Transverse colon (tissue), 4 donors: ENCODE data around the gene ACSS2. TPM values are rescaled to one million over a fixed set of nuclear protein-coding genes. Genes with fewer than 3 reads are reported as not detected.

ENCODE experiments used
- DNase-seq: peaks from one replicate; pipeline ENCODE4 v3.0.0-alpha.2; 2019
- H3K27ac ChIP-seq, 4 donors: fragments of 200-600 bp; sonication (generic); 2 replicates each; pipeline ENCODE4 v1.5.1; 2016 to 2018; ENCODE audit warnings: inconsistent platforms in 4 of 4
- H3K27me3 ChIP-seq: fragments of 200-600 bp; sonication (generic); 2 replicates; pipeline ENCODE4 v1.5.1; 2017; ENCODE audit warnings: inconsistent platforms
- H3K36me3 ChIP-seq, 4 donors: fragments of 200-600 bp; sonication (generic); 2 replicates each; pipeline ENCODE4 v1.5.1; 2017 to 2019; ENCODE audit warnings: inconsistent platforms in 4 of 4
- H3K4me1 ChIP-seq, 4 donors: fragments of 200-600 bp; sonication (generic); 2 replicates each; pipeline ENCODE4 v1.5.1; 2017 to 2020; ENCODE audit warnings: inconsistent platforms in 4 of 4
- H3K4me3 ChIP-seq, 4 donors: fragments of 200-600 bp; sonication (generic); 1 replicate in 1 of 4; 2 replicates in 3 of 4; pipeline versions ENCODE4 v1.5.1 to v1.6.1; 2017 to 2019; ENCODE audit warnings: inconsistent platforms in 4 of 4
- H3K9me3 ChIP-seq, 2 donors: fragments of 200-600 bp; sonication (generic); 2 replicates each; pipeline ENCODE4 v1.5.1; 2017 to 2019; ENCODE audit warnings: inconsistent platforms in 2 of 2
- CTCF ChIP-seq, 5 experiments: fragments of 200-600 bp in 3 of 5; fragments of 450-650 bp in 2 of 5; sonication (generic) in 3 of 5; IDR thresholded peaks; 1 replicate in 2 of 5; 2 replicates in 3 of 5; pipeline ENCODE4 v1.5.1; 2016 to 2017; ENCODE audit warnings: antibody characterized with exemption in 5 of 5, inconsistent platforms in 3 of 5, mild to moderate bottlenecking in 2 of 5, moderate library complexity in 1 of 5
- EP300 ChIP-seq: sonication (generic); formaldehyde crosslinking; IDR thresholded peaks from one replicate; pipeline ENCODE4 v1.6.1; 2017; ENCODE audit warnings: antibody characterized with exemption, low read depth
- POLR2A ChIP-seq: fragments of 450-650 bp; IDR thresholded peaks from one replicate; pipeline ENCODE4 v1.6.1; 2016; ENCODE audit warnings: antibody characterized with exemption, mild to moderate bottlenecking, moderate library complexity
- POLR2AphosphoS5 ChIP-seq, 3 donors: sonication (generic); formaldehyde crosslinking; IDR thresholded peaks; one replicate each; pipeline ENCODE4 v1.6.1; 2016; ENCODE audit warnings: antibody characterized with exemption in 3 of 3
- WGBS, 2 donors: methylation state at CpG; one replicate each; pipeline ENCODE4 v1.1.5; 2018; ENCODE audit warnings: low coverage in 1 of 2; 5-methylcytosine and 5-hydroxymethylcytosine counted together
- in situ Hi-C, 4 donors: fragments of 200-750 bp; cut with MboI; loops; one replicate each; pipeline versions ENCODE4 v1.15.0 to v1.15.1; 2017; ENCODE audit warnings: low sequenced_read_pairs in 3 of 4, low pct_ligation_motif_present in 1 of 4, low pct_unique_long_range_greater_than_20kb in 1 of 4
- intact Hi-C: fragments of 100-400 bp; cut with DNase I; formaldehyde crosslinking; loops from one replicate; pipeline ENCODE4 v1.15.1; 2023; ENCODE audit warnings: low total_unique reads
- total RNA-seq, 4 donors: library from RNA; depleted of rRNA; stranded (reverse); fragments of >200 nt; gene quantifications; one replicate each; pipeline ENCODE4 v1.1.0, GENCODE V29; 2016

Gene ACSS2
- total RNA-seq, 4 donors from 2014 or later = 257 to 393 (median 359) TPM

GRCh38 chr20:34886122-34886521 lies 9.7 kb downstream of the ACSS2 start:
- intact Hi-C loops = no loop called here
- H3K4me3 ChIP-seq = no peak overlapping the region
- in situ Hi-C loops = no loop called here
- H3K9me3 ChIP-seq = no peaks in the 10 kb centered on the region
- TF ChIP-seq POLR2AphosphoS5 (IDR thresholded peaks at IDR 0.05) = no peak
- no peak for TF ChIP-seq EP300
- no peak for TF ChIP-seq POLR2A
- no peak for TF ChIP-seq CTCF (IDR thresholded peaks at IDR 0.05)
- no peak for DNase-seq
- H3K27me3 ChIP-seq = no peaks in the 10 kb centered on the region
- 55 to 63% methylated on average over 1 to 3 of the region's 3 CpGs for WGBS, 2 donors
- H3K36me3 ChIP-seq = peaks cover 0 to 21% (median 5%) of the 10 kb centered on the region in 4 donors
- peak overlapping the region in 1 of 4 donors; percentile 54 for H3K27ac ChIP-seq
- peaks cover 0 to 42% (median 9%) of the 10 kb centered on the region in 4 donors for H3K4me1 ChIP-seq

- TF ChIP-seq POLR2AphosphoS5 (IDR thresholded peaks at IDR 0.05) = no peak
- TF ChIP-seq POLR2A = no peak
- no peak for TF ChIP-seq EP300
- TF ChIP-seq CTCF (IDR thresholded peaks at IDR 0.05) = no peak
- no peak overlapping the region for H3K27ac ChIP-seq
- H3K36me3 ChIP-seq = peaks cover 0 to 21% (median 5%) of the 10 kb centered on the region in 4 donors
- H3K9me3 ChIP-seq = no peaks in the 10 kb centered on the region
- intact Hi-C loops (no loop called here), in situ Hi-C loops (no loop called here)
- no peaks in the 10 kb centered on the region for H3K27me3 ChIP-seq
- 44 to 56% methylated on average over 3 of the region's 3 CpGs for WGBS, 2 donors
- H3K4me1 ChIP-seq = peaks cover 0 to 47% (median 16%) of the 10 kb centered on the region in 4 donors
- DNase-seq = no peak
- no peak overlapping the region for H3K4me3 ChIP-seq
These were observed 10.6 kb downstream of the ACSS2 start for GRCh38 chr20:34887023-34887422.

DNA sequence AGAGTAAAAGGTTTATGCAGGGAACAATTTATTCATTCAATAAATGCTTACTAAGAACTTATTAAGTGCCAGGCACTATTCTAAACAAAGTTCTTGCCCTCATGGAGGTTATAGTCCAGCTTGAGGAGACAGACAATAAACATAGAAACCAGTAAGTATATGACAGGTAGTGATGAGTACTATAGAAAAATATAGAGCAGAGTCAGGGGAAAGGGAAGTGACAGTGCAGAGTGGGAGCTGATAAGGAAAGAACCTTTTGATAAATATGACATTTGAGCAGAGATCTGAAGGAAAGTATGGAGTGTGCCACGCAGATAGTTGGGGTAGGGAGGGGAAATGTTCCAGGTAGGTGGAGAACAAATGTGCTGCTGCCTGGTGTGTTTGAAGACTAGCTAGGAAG lies 12.1 kb downstream of the ACSS2 start:
- Histone ChIP-seq H3K27me3 (no peaks in the 10 kb centered on the region), H3K36me3 (peaks cover 0 to 13% (median 5%) of the 10 kb centered on the region in 4 donors), H3K4me3 (no peak overlapping the region), H3K4me1 (peaks cover 0 to 56% (median 19%) of the 10 kb centered on the region in 4 donors), H3K9me3 (no peaks in the 10 kb centered on the region), H3K27ac (no peak overlapping the region)
- intact Hi-C loops (no loop called here), in situ Hi-C loops (no loop called here)
- TF ChIP-seq POLR2A = no peak
- no peak for TF ChIP-seq POLR2AphosphoS5 (IDR thresholded peaks at IDR 0.05)
- TF ChIP-seq CTCF (IDR thresholded peaks at IDR 0.05) = no peak
- TF ChIP-seq EP300 = no peak
- 75 to 83% methylated on average over 1 of the region's 1 CpG for WGBS, 2 donors
- no peak for DNase-seq

DNA sequence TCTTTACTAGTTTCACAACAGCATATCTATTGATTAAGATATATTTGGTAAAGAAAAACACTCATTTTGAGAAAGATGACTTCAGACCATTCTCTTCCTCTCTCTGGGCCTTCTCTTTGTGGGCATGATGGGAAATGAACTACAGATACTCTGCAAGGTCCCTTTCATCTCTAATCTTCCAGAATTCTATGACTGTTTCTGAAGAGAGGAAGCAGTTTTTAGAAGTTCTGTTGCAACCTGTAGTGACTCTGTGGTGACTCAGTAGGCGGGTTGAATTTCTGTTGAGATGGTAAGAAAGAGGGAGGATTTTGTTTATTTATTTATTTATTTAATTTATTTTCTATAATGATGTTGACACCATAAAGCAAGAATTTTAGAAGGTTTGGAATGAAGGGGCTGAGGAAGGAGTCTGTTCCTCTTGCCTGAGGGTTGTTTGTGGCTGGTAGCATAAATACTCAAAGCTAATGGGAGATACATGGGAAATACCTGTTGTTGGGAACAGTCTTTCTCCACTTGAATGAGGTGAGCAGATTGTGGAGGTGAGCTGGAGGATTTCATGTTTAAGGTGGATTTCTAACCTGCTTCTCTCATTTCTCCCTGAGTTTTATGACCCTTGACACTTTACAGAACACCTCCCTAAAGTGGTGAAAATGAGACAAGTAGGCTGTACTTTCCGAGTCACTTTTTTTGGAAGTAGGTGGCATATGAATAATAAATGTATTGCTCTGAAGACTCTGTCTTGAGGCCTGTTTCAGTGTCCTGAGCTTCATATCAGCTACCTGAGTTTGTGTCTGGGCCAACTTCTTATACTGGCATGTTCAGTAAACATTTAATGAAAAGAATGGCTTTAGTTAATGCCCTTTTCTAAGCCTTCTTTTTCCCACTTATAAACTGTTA lies 15.0 kb downstream of the ACSS2 start:
- 73 to 76% methylated on average over 2 of the region's 2 CpGs for WGBS, 2 donors
- Histone ChIP-seq H3K4me3 (no peak overlapping the region), H3K4me1 (peaks cover 8 to 69% (median 31%) of the 10 kb centered on the region in 4 donors), H3K27me3 (no peaks in the 10 kb centered on the region), H3K9me3 (no peaks in the 10 kb centered on the region), H3K27ac (peak overlapping the region in 2 of 4 donors; percentile 10 to 14), H3K36me3 (peaks cover 0 to 5% (median 0%) of the 10 kb centered on the region in 4 donors)
- DNase-seq = no peak
- in situ Hi-C loops = no loop called here
- intact Hi-C loops = loop anchor here (5.0 kb wide), 1 partner anchor 1394 kb away; no protein-coding TSS in a partner anchor
- TF ChIP-seq POLR2A (no peak), POLR2AphosphoS5 (IDR thresholded peaks at IDR 0.05) (no peak)
